ENCODE data around the gene MAG.

DNA sequence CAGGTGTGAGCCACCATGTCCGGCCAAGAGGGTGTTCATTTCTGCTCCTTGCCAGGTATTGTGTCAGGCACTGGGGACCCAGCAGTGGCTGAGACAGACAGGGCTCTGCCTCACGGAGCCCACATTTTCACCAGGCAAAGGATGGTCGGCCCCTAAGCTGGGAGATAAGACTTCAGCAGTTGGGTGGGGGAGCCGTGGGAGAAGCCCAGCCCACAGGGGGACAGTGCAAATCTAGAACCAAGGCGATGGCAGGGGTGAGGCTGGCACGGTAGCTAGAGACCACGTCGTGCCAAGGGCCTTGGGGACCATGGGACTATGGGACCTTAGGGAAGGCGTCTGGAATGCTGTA is 34.9 kb upstream of the MAG start:
- TF ChIP-seq, protein P1, sequence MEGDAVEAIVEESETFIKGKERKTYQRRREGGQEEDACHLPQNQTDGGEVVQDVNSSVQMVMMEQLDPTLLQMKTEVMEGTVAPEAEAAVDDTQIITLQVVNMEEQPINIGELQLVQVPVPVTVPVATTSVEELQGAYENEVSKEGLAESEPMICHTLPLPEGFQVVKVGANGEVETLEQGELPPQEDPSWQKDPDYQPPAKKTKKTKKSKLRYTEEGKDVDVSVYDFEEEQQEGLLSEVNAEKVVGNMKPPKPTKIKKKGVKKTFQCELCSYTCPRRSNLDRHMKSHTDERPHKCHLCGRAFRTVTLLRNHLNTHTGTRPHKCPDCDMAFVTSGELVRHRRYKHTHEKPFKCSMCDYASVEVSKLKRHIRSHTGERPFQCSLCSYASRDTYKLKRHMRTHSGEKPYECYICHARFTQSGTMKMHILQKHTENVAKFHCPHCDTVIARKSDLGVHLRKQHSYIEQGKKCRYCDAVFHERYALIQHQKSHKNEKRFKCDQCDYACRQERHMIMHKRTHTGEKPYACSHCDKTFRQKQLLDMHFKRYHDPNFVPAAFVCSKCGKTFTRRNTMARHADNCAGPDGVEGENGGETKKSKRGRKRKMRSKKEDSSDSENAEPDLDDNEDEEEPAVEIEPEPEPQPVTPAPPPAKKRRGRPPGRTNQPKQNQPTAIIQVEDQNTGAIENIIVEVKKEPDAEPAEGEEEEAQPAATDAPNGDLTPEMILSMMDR (conservative IDR thresholded peaks at IDR 0.05) = no peak
- no peak for TF ChIP-seq EZH2 (IDR thresholded peaks at IDR 0.05; ENCODE audit: low read depth)

Data from PC-9 (cell line).